ENCODE measurements around the gene RPS16. TPM values are rescaled to one million over a fixed set of nuclear protein-coding genes. Genes with fewer than 3 reads are reported as not detected.
A peak's percentile ranks its signal among the peaks of the same experiment; 100 is the strongest.

The RPS16 gene
- total RNA-seq, 6 donors from 2014 or later, result 634 to 2,303 (median 1,625) TPM

DNA sequence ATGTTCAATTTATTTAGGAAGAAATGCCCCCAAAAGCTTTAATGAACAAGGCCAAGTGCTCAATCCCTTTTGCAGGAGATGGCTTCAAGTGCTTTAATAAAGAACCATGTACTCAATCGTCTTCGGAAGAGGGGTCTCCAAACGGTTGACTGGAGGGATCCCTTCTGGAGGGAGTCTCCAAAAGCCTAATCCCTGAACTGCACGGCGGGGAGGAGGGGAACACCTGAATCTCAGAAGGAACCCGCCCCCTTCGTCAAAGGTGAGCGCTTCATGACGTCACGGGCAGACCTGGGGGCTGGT is 45.3 kb downstream of the RPS16 start:
- WGBS, 2 donors, result 0% methylated on average over 5 to 10 of the region's 10 CpGs
- ATAC-seq (ENCODE audit: low FRiP score in 2 of 2) (peak in 1 of 2 donors; percentile 20), DNase-seq (peak in 1 of 2 donors; percentile 74)
- Histone ChIP-seq H3K4me1 (peaks cover 19 to 27% (median 20%) of the 10 kb centered on the region in 4 donors), H3K4me3 (peak overlapping the region; percentile 71 to 87 (median 82)), H3K9me3 (no peaks in the 10 kb centered on the region), H3K36me3 (peaks cover 13 to 63% (median 58%) of the 10 kb centered on the region in 4 donors), H3K27me3 (no peaks in the 10 kb centered on the region), H3K27ac (peak overlapping the region; percentile 93 to 100 (median 98))
- no peak for TF ChIP-seq EP300 (IDR thresholded peaks at IDR 0.05)
- TF ChIP-seq, protein P1, sequence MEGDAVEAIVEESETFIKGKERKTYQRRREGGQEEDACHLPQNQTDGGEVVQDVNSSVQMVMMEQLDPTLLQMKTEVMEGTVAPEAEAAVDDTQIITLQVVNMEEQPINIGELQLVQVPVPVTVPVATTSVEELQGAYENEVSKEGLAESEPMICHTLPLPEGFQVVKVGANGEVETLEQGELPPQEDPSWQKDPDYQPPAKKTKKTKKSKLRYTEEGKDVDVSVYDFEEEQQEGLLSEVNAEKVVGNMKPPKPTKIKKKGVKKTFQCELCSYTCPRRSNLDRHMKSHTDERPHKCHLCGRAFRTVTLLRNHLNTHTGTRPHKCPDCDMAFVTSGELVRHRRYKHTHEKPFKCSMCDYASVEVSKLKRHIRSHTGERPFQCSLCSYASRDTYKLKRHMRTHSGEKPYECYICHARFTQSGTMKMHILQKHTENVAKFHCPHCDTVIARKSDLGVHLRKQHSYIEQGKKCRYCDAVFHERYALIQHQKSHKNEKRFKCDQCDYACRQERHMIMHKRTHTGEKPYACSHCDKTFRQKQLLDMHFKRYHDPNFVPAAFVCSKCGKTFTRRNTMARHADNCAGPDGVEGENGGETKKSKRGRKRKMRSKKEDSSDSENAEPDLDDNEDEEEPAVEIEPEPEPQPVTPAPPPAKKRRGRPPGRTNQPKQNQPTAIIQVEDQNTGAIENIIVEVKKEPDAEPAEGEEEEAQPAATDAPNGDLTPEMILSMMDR (IDR thresholded peaks at IDR 0.05), result no peak

DNA sequence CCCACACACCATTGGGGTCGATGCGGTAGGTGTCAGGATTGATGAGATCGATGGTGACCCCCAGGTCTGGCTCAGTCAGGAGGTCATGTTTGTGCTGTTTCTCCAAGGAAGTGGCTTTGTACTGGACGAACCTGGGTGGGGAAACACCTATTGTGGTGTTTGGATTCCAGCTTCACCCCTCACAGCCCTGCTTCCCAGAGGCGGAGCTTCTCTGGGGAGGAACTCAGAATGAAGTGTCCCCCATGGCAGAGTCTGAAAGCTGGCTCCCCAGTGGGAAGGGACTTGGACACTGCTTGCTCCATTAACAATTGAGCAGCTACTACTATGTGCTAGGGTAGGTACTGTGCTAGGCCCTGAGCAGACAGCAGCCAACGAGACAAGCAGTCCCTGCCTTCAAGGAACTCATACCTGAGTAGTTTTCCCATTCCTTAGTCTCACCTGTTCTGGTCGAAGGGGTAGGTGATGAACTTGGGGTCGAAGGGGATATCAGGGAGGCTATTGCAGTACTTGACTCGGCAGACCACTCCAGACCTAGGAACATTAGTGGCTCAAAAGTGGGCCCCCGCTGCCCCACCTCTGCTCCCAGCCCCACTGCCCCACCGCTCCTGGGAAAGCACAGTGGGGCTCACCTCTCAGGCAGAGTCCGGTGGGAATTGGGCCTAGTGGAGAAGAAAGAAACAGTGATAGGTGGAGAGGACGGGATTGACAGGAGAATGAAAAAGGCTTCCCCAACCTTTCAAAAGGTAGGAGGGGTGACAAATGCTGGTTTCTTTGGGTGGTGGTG is 45.9 kb downstream of the RPS16 start:
- peak overlapping the region; percentile 93 to 100 (median 98) for H3K27ac ChIP-seq
- peaks cover 19 to 27% (median 20%) of the 10 kb centered on the region in 4 donors for H3K4me1 ChIP-seq
- peak overlapping the region; percentile 71 to 87 (median 82) for H3K4me3 ChIP-seq
- no peak for ATAC-seq (ENCODE audit: low FRiP score in 2 of 2)
- WGBS, 2 donors, result 56 to 65% methylated on average over 13 of the region's 13 CpGs
- H3K27me3 ChIP-seq, result no peaks in the 10 kb centered on the region
- DNase-seq, result no peak
- no peak for TF ChIP-seq POLR2AphosphoS5 (IDR thresholded peaks at IDR 0.05)
- TF ChIP-seq EP300 (IDR thresholded peaks at IDR 0.05), result no peak
- TF ChIP-seq, protein P1 (IDR thresholded peaks at IDR 0.05), result no peak
- TF ChIP-seq POLR2A (IDR thresholded peaks at IDR 0.05), result no peak
- no peaks in the 10 kb centered on the region for H3K9me3 ChIP-seq
- peaks cover 13 to 63% (median 59%) of the 10 kb centered on the region in 4 donors for H3K36me3 ChIP-seq

DNA sequence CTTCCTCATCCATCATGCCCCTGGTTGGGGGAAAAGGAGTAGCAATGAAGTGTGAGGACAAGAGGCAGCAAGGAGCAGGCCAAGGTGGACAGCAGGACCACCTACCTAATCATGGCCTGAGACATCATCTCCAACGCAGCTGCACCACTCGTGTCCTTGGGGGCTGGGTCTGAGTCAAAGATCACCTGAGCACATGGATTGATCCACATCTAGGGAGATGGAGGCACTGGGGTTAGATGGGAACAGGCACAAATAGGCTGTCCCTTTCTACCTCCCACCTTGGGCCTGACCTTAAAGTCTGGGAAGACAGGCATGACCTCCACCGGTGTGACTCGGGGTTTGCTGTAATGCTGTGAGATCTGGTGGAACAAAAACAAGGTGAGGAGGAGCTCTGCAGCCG is 47.1 kb downstream of the RPS16 start:
- peaks cover 13 to 65% (median 58%) of the 10 kb centered on the region in 4 donors for H3K36me3 ChIP-seq
- H3K4me3 ChIP-seq, result no peak overlapping the region

DNA sequence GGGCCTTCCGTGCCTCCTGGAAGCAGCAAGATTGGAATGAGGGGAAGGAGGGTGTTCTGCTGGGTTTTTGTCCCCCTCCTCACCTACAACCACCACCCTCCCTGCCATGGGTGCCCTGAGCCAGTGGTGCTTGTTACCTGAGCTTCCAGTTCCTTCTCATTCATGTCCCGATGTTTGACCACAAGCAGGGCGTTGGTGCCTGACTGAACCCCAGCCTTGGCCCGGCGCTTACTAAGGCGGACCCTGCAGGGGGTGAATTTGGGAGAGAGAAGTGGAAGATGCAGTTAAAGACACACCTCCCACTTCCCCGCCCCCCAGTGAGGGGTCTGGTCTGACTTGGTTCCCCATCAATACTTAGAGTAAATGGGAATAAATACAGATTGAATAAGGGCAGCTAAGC is 49.2 kb downstream of the RPS16 start:
- Histone ChIP-seq H3K4me1 (peaks cover 8 to 15% (median 11%) of the 10 kb centered on the region in 4 donors), H3K27me3 (no peaks in the 10 kb centered on the region), H3K36me3 (peaks cover 19 to 77% (median 73%) of the 10 kb centered on the region in 4 donors), H3K4me3 (no peak overlapping the region), H3K27ac (no peak overlapping the region), H3K9me3 (no peaks in the 10 kb centered on the region)
- DNase-seq (no peak), ATAC-seq (ENCODE audit: low FRiP score in 2 of 2) (no peak)
- 85 to 89% methylated on average over 7 of the region's 7 CpGs for WGBS, 2 donors
- TF ChIP-seq POLR2AphosphoS5 (IDR thresholded peaks at IDR 0.05) (no peak), EP300 (IDR thresholded peaks at IDR 0.05) (no peak), POLR2A (IDR thresholded peaks at IDR 0.05) (no peak)
- TF ChIP-seq, protein P1 (IDR thresholded peaks at IDR 0.05), result no peak

More for the DNA sequence above, 47.1 kb downstream of the RPS16 start:
- no peak for TF ChIP-seq EP300 (IDR thresholded peaks at IDR 0.05)
- no peak for TF ChIP-seq POLR2A (IDR thresholded peaks at IDR 0.05)
- TF ChIP-seq, protein P1 (IDR thresholded peaks at IDR 0.05), result no peak
- TF ChIP-seq POLR2AphosphoS5 (IDR thresholded peaks at IDR 0.05), result no peak
- no peaks in the 10 kb centered on the region for H3K27me3 ChIP-seq
- DNase-seq, result no peak
- H3K4me1 ChIP-seq, result peaks cover 19 to 27% (median 20%) of the 10 kb centered on the region in 4 donors
- 91 to 95% methylated on average over 5 of the region's 5 CpGs for WGBS, 2 donors
- H3K27ac ChIP-seq, result no peak overlapping the region
- ATAC-seq (ENCODE audit: low FRiP score in 2 of 2), result no peak
- H3K9me3 ChIP-seq, result no peaks in the 10 kb centered on the region
